Myocyte (in vitro differentiated cells): ENCODE data around the gene DBP. TPM values are rescaled to one million over a fixed set of nuclear protein-coding genes. Genes with fewer than 3 reads are reported as not detected.
A peak's percentile ranks its signal among the peaks of the same experiment; 100 is the strongest.
"Not testable (repeated sequence)": the region's sequence is repeated elsewhere in the genome, so short reads cannot be mapped to it uniquely, and the experiment has no call there.

Experiments used
- DNase-seq: peaks from one replicate; pipeline ENCODE4 v3.0.0-alpha.2; 2012; ENCODE audit warnings: low read depth
- total RNA-seq: library from RNA; depleted of rRNA; stranded (reverse); fragments of >200 nt; gene quantifications from 2 replicates; pipeline ENCODE4 v1.2.3, GENCODE V29; 2014

Gene DBP
- total RNA-seq, 1 donor from 2014 or later = 6.9 TPM

- DNase-seq = no peak
These were observed 4.7 kb upstream of the DBP start for GRCh38 chr19:48641850-48642249.

DNA sequence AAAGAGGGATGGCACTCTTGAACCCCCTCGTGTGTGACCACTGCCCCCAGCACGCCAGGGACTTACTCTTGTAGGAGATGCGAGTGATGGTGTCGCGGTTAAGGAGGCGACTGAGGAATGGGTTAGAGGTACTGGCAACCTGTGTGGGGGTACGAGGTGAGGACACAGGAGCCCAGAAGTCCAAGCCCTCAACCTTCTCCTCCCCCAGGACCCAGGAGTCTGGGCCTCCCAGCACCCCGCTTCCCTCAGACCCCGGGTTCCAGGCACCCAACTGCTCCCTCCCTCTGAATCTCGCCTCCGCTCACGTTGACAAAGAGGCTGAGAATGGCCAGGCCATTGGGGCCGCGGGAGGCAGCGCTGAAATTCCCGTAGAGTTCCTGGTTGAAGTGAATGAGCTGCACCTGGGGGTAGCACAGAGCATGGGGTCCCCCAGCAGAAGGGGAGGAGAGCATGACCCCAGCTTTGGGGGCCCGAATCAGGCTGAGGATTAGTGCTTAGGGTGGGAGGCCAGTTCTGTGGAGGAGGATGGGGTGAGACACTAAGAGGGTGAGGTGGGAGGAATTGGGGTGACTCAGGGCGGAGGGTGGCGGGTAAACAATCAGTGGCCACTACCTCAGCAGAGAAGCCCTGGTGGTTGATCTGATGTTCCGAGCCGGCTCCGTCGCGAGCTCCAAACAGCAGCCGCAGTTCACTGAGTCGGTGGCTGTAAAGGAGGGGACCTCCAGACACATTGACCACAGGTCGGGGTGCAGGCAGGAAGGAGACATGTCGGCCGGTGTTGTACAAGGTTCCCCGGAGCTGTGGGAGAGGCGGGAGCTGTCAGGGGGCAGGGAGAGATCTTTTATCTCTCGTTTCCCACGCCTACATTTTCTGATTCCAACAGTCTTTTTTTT is 2.5 kb upstream of the DBP start:
- DNase-seq = no peak

DNA sequence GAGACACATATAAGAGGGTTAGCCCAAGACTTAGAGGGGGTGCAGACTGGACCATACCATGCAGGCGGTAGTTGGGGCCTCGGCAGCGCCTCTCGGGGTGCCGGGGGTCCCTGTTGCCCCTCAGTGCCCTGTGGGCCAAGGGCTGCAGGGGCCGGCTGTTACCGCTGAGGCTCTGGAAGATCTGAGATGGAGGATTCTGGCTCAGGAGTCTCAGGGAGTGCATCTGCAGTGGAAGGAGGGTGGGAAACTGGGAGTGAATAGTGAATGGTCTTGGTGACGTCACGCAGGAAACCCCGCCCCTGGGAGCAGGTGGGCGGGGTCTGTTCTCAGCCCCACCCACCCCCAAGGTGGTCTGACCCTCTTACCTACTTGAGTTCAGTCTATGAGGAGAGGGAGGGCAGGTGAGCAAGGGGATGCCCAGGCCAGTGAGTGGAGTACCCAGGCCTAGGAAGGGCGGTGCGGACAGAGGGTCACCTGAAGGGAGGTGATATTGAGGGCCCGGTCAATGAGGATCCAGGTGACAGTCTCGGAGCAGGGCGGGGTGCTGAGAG is 1.7 kb upstream of the DBP start:
- no peak for DNase-seq

DNA sequence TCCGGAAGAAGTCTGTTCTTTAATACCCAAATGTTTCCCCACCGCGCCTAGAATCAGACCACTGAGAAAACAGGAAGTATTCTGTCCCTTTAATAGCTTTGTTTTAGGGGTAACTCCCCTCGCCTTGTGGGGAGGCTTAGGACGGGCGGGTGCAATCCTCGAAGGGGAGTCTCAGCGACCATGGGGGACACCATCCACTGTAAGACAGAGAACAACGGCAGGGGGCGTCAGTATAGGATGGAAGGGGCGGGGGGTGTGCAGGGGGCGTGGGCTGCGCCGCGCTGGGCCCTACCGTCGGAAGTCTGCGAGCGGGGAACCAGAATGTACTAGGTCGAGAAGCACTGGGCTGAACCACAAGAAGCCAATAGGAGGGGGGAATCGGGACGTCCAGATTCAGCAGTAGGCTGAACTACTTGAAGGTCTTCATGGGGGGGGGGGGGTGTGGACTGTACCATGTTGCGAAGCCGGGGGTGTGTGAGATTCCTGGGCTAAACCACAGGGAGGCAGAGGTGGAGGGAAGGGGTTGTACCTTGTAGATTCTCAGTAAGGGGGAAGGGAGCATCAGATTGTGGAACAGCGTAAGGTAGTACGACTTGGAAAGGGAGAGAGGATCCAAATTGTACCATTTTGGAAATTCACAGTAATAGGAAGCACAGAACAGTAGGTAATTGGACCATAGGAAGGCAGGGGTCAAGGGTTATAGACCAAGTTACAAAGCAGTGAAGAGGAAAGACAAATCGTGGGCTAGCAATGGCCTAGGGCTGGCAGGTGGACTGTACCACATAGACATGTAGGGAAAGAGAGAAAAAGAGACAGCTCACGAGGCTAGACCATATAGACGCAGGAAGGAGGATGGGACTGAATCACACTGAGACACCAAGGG is 1.0 kb upstream of the DBP start:
- DNase-seq = peak; percentile 90

GRCh38 chr19:48637449-48637947 is 319 bp upstream of the DBP start:
- peak; percentile 99 for DNase-seq

GRCh38 chr19:48635966-48636858 is 967 bp downstream of the DBP start:
- no peak for DNase-seq

DNA sequence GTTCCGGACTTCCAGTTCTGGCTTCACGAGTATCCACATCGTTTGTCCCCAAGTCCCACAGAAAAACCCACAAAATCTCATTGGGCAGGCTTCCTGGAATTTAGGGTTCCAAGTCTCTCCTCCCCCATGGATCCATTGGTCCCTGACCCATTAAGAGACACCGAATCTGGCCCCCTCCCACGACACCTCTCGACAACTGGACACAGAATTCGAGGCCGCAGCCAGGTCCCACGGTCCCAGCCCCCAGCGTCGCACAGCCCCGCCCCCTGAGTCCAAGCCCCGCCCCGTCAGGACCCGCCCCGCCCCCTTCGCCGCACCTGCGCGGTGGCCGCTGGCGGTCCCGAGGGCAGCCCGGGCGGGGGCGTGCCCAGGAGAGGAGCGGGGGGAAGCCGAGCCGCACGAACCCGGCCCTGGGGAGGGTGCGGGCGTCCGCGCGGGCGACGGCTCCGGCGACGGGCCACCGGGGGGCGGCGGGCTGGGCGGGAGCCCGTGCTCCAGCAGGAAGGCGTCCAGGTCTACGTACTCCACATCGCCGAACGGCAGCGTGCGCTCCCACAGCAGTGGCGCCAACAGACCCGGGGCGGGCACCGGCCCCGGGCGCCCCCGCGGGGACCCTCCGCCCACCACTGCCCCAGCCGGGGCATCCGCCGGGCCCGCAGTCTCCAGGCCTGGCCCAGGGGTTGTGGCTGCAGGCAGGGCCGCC is 1.8 kb downstream of the DBP start:
- DNase-seq = peak; percentile 76

GRCh38 chr19:48634424-48635262 is 2.5 kb downstream of the DBP start:
- DNase-seq = peak; percentile 96

GRCh38 chr19:48634036-48634342 is 3.2 kb downstream of the DBP start:
- DNase-seq = no peak

- no peak for DNase-seq
These were observed 3.8 kb downstream of the DBP start for GRCh38 chr19:48633148-48634035.

DNA sequence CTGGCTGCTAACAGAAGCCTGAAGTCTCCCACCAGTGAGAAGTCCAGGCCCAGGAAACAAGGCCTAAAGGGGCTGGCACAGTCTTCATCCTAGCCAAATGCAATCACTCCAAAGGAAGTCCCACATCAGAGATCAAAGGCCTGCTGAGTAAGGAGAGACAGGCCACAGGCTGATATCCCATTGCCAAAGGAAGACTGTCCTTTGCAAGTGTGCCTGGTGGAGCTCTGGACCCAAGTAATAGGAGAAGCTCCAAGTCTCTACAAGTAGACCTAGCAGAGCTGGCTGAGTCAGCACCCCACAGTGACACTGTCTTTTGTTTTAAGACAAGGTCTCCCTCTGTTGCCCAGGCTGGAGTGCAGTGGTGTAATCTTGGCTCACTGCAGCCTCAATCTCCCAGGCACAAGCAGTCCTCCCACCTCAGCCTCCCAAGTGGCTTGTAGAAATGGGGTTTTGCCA is 4.5 kb downstream of the DBP start:
- peak; percentile 80 for DNase-seq

- not testable (repeated sequence) for DNase-seq
These were observed 4.9 kb downstream of the DBP start for GRCh38 chr19:48632286-48632685.

DNA sequence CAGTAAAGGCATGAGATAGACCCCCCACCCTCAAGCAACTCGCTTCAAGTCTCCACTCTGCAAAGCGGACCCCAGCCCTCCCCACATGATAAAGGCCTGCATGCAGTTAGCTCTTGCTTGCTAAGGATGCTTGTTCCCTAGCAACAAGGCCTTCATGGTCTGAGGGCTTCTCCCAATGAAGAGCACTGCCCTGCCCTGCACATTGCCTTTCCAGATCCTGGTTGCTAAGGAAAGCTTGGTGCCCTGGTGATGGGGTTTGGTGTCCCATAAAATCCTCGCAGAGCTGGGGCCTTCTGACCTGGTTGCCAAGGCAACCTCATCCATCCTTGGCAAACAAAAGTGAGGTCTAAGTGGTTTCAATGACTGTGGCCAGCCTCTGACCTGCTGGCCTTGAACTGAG is 6.0 kb downstream of the DBP start:
- DNase-seq = no peak

DNA sequence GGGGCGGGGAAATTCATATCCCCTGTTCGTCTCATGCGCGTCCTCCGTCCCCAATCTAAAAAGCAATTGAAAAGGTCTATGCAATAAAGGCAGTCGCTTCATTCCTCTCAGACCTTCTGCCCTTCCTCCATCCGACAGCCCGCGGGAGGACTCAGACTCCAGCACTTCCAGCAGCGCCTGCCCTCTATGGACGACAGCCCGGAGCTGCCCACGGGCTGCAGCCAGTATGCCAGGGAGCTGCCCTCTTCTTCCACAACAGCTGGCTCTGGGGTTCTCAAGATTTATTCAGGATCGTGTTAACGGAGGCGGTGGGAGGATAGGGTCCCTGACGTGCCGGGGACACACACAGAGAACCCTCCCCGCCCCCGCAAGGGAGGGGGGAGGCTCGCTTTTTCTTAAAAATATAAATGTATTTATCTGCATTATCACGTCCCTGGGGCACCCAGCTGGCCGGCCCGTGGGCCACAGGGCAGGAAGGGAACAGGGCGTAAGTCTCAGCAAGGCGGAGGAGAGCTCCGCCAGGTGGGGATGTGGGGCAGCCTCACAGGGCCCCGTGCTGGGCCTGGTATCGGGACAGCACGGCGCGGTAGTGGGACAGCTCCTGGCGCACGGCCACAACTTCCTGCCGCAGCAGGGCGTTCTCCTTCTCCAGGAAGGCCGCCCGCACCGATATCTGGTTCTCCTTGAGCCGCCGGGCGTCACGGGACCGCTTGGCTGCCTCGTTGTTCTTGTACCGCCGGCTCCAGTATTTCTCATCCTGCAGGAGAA is 6.7 kb downstream of the DBP start:
- peak; percentile 33 for DNase-seq

DNA sequence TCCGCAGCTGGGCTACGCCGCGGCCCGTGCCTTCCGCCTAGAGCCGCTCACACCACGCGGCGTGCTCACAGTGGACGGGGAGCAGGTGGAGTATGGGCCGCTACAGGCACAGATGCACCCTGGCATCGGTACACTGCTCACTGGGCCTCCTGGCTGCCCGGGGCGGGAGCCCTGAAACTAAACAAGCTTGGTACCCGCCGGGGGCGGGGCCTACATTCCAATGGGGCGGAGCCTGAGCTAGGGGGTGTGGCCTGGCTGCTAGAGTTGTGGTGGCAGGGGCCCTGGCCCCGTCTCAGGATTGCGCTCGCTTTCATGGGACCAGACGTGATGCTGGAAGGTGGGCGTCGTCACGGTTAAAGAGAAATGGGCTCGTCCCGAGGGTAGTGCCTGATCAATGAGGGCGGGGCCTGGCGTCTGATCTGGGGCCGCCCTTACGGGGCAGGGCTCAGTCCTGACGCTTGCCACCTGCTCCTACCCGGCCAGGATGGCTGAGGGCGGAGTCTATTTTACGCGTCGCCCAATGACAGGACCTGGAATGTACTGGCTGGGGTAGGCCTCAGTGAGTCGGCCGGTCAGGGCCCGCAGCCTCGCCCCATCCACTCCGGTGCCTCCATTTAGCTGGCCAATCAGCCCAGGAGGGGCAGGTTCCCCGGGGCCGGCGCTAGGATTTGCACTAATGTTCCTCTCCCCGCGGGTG is 7.4 kb downstream of the DBP start:
- DNase-seq = peak; percentile 31

DNA sequence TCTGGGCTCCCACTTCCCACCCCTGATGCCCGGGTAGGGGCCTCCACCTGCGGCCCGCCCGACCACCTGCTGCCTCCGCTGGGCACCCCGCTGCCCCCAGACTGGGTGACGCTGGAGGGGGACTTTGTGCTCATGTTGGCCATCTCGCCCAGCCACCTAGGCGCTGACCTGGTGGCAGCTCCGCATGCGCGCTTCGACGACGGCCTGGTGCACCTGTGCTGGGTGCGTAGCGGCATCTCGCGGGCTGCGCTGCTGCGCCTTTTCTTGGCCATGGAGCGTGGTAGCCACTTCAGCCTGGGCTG is 7.9 kb downstream of the DBP start:
- DNase-seq = no peak
